K562 (cell line): ENCODE results near the gene CHMP3. TPM values are rescaled to one million over a fixed set of nuclear protein-coding genes. Genes with fewer than 3 reads are reported as not detected.
"Not testable (repeated sequence)": the region's sequence is repeated elsewhere in the genome, so short reads cannot be mapped to it uniquely, and the experiment has no call there.

Experiments used
- ATAC-seq: fragments of 200-7000 bp; cut with Tn5 transposase; 3 replicates; pipeline ENCODE4 v1.9.1; 2020; ENCODE audit warnings: moderate library complexity
- BruUV-seq: library from RNA; stranded (reverse); fragments of 400-500 nt; replicated peaks from 2 replicates; lab custom pipeline; 2021; lab: Mats Ljungman, UMichigan
- CTCF ChIA-PET: fragments of 300-600 bp; formaldehyde crosslinking; extraction: SDS; loops from one replicate; lab custom pipeline; 2021; ENCODE audit warnings: low intra/inter-chr PET ratio; lab: Yijun Ruan, JAX
- POLR2A ChIA-PET: fragments of 300-600, 350-650 bp; sonication (Branson Sonifier 250); formaldehyde crosslinking; extraction: SDS; loops from one replicate; lab custom pipeline; 2021; ENCODE audit warnings: antibody characterized with exemption, inconsistent platforms; lab: Yijun Ruan, JAX
- DNase-seq, 4 experiments: peaks; one replicate each; pipeline versions ENCODE4 v3.0.0 to v3.0.0-alpha.2; 2011 to 2018; ENCODE audit warnings: low spot score in 3 of 4, mixed read lengths in 3 of 4; ENCODE audit errors: extremely low read depth in 1 of 4
- FAIRE-seq: peaks from 2 replicates; lab custom pipeline; 2011; peaks lifted over from hg19 to GRCh38; lab: Jason Lieb, UNC
- H2AFZ ChIP-seq: 2 replicates; pipeline ENCODE4 v1.6.0; 2011; ENCODE audit warnings: low read depth, low read length, control low read depth, inconsistent platforms
- H3K27ac ChIP-seq: fragments of 200-600 bp; 3 replicates; pipeline ENCODE4 v1.8.0; 2011; ENCODE audit warnings: low read depth, mild to moderate bottlenecking, control low read depth, inconsistent platforms, low read length, moderate library complexity, mixed read lengths; ENCODE audit errors: extremely low read depth
- H3K27me3 ChIP-seq, 2 experiments: fragments of 300-600 bp in 1 of 2; 2 replicates in 1 of 2; 3 replicates in 1 of 2; pipeline versions ENCODE4 v1.6.0 to v1.8.0; 2011; ENCODE audit warnings: inconsistent platforms in 2 of 2, low read length in 2 of 2, mild to moderate bottlenecking in 1 of 2, mixed read lengths in 1 of 2, moderate library complexity in 1 of 2; ENCODE audit not compliant: control insufficient read depth in 2 of 2, insufficient read depth in 2 of 2
- H3K36me3 ChIP-seq: fragments of 300-600 bp; 3 replicates; pipeline ENCODE4 v1.8.0; 2011; ENCODE audit warnings: mild to moderate bottlenecking, low read length, inconsistent platforms; ENCODE audit not compliant: control insufficient read depth, insufficient read depth
- H3K4me1 ChIP-seq, 2 experiments: fragments of 200-600 bp in 1 of 2; replicated peaks in 1 of 2; 2 replicates in 1 of 2; 3 replicates in 1 of 2; pipeline versions ENCODE4 v1.5.1 to v1.8.0; 2011; ENCODE audit warnings: inconsistent platforms in 2 of 2, low read length in 2 of 2, mild to moderate bottlenecking in 1 of 2, mixed read lengths in 1 of 2, moderate library complexity in 1 of 2; ENCODE audit not compliant: control insufficient read depth in 2 of 2, insufficient read depth in 2 of 2
- H3K4me2 ChIP-seq: 2 replicates; pipeline ENCODE4 v1.6.1; 2011; ENCODE audit warnings: low read length, control low read depth, inconsistent platforms, mixed read lengths; ENCODE audit not compliant: insufficient read depth
- H3K4me3 ChIP-seq: fragments of 200-600 bp; sonication (generic), shearing (Covaris generic); 2 replicates; pipeline ENCODE4 v1.5.1; 2016; ENCODE audit warnings: control low read depth, inconsistent platforms
- H3K79me2 ChIP-seq: fragments of 200-600 bp; 3 replicates; pipeline ENCODE4 v1.8.0; 2011; ENCODE audit warnings: low read length, inconsistent platforms; ENCODE audit not compliant: control insufficient read depth, insufficient read depth
- H3K9ac ChIP-seq, 2 experiments: 2 replicates each; pipeline versions ENCODE4 v1.6.0 to v1.6.1; 2011; ENCODE audit warnings: low read depth in 2 of 2, low read length in 2 of 2, control low read depth in 1 of 2, inconsistent platforms in 1 of 2, mild to moderate bottlenecking in 1 of 2, mixed read lengths in 1 of 2; ENCODE audit not compliant: insufficient read depth in 1 of 2
- H3K9me1 ChIP-seq: one replicate; pipeline ENCODE4 v1.6.0; 2011; ENCODE audit warnings: inconsistent platforms, mild to moderate bottlenecking, low read length, moderate library complexity; ENCODE audit not compliant: control insufficient read depth, insufficient read depth
- H3K9me3 ChIP-seq: replicated peaks from 2 replicates; pipeline ENCODE4 v1.5.1; 2011; ENCODE audit warnings: low read depth, low read length, inconsistent platforms; ENCODE audit not compliant: control insufficient read depth, insufficient read depth
- H4K20me1 ChIP-seq: replicated peaks from 2 replicates; pipeline ENCODE4 v1.6.1; 2011; ENCODE audit warnings: low read length, inconsistent platforms, mixed read lengths; ENCODE audit not compliant: control insufficient read depth, insufficient read depth
- FOXJ2 ChIP-seq: fragments of 200-800 bp; sonication (Bioruptor generic); IDR thresholded peaks from 2 replicates; pipeline ENCODE4 v1.6.1; 2016; ENCODE audit warnings: missing genetic modification characterization, missing compliant biosample characterization
- HDAC2 ChIP-seq: fragments of 450-650 bp; IDR thresholded peaks from 2 replicates; pipeline ENCODE4 v1.6.1; 2016; ENCODE audit warnings: mild to moderate bottlenecking
- JUN ChIP-seq, 2 experiments: sonication (generic) in 1 of 2; formaldehyde crosslinking in 1 of 2; IDR thresholded peaks; 2 replicates each; pipeline versions ENCODE4 v1.6.1 to v1.8.0; 2012 to 2022; ENCODE audit warnings: borderline replicate concordance in 2 of 2, mild to moderate bottlenecking in 2 of 2, improper control_type of control experiment in 1 of 2, low read depth in 1 of 2, low read length in 1 of 2, missing genetic modification reagents in 1 of 2
- KDM1A ChIP-seq, 2 experiments: fragments of 450-650 bp; IDR thresholded peaks; 2 replicates each; pipeline ENCODE4 v1.6.1; 2016; ENCODE audit warnings: mild to moderate bottlenecking in 2 of 2
- NFYB ChIP-seq: IDR thresholded peaks from 2 replicates; pipeline ENCODE4 v1.6.1; 2011; ENCODE audit warnings: mild to moderate bottlenecking, moderate library complexity; ENCODE audit not compliant: insufficient read length; ENCODE audit errors: extremely low read depth
- POLR2AphosphoS2 ChIP-seq: IDR thresholded peaks from 2 replicates; pipeline ENCODE4 v1.6.1; 2012; ENCODE audit warnings: low read length, improper control_type of control experiment
- ZNF146 ChIP-seq: IDR thresholded peaks from one replicate; pipeline ENCODE4 v1.6.1; 2018; ENCODE audit warnings: missing compliant biosample characterization; ENCODE audit not compliant: unreplicated experiment
- ZNF316 ChIP-seq: fragments of 450-650 bp; IDR thresholded peaks from 2 replicates; pipeline ENCODE4 v1.6.1; 2016
- ZNF584 ChIP-seq: fragments of 200-800 bp; sonication (Bioruptor generic); IDR thresholded peaks from 2 replicates; pipeline ENCODE4 v1.6.1; 2016; ENCODE audit warnings: low read depth, mild to moderate bottlenecking, missing genetic modification characterization, missing compliant biosample characterization
- WGBS: fragments of 100-300 bp; shearing (Covaris generic); methylation state at CpG from one replicate; pipeline ENCODE4 v1.1.6; 2016; ENCODE audit warnings: low coverage, mixed read lengths; ENCODE audit not compliant: insufficient coverage; ENCODE audit errors: missing lambda C conversion rate; 5-methylcytosine and 5-hydroxymethylcytosine counted together
- in situ Hi-C: fragments of 300-500 bp; cut with MboI; formaldehyde crosslinking; loops from 4 replicates; pipeline ENCODE4 v1.15.0; 2018; ENCODE audit warnings: inconsistent platforms, mixed read lengths
- intact Hi-C: fragments of 100-400 bp; cut with micrococcal nuclease; formaldehyde crosslinking; loops from 2 replicates; pipeline ENCODE4 v1.14.2; 2022
- polyA plus RNA-seq, 8 experiments: library from polyadenylated mRNA; depleted of rRNA in 4 of 8; stranded (reverse) in 5 of 8; unstranded in 3 of 8; fragments of >200 nt; fragmentation: Nextera tagmentation in 2 of 8; fragmentation: Illumina TruSeq in 1 of 8; extraction: Ambion mirVana in 2 of 8; extraction: Trizol in 1 of 8; gene quantifications; 2 replicates each; pipeline versions ENCODE4 v1.2.1 to v1.2.3, GENCODE V29; 2011 to 2014; ENCODE audit warnings: inconsistent platforms in 1 of 8, missing spikeins in 1 of 8
- total RNA-seq, 7 experiments: library from RNA; depleted of rRNA in 6 of 7; stranded (reverse); fragments of >200 nt in 6 of 7; fragmentation: Illumina TruSeq in 2 of 7; extraction: Trizol in 2 of 7; gene quantifications; 2 replicates each; pipeline versions ENCODE4 v1.2.1 to v1.2.3, GENCODE V29; 2011 to 2021; ENCODE audit warnings: low replicate concordance in 1 of 7
- TF ChIP-seq, protein P1 (sequence below): fragments of 450-650 bp; formaldehyde crosslinking; IDR thresholded peaks from 2 replicates; pipeline ENCODE4 v1.4.0; 2020; ENCODE audit warnings: mild to moderate bottlenecking, mixed read lengths
- TF ChIP-seq, protein P2 (sequence below): fragments of 450-650 bp; formaldehyde crosslinking; IDR thresholded peaks from 2 replicates; pipeline ENCODE4 v1.4.0; 2022; ENCODE audit warnings: missing genetic modification characterization

CHMP3 gene
- total and polyA plus RNA-seq, 9 of the 15 experiments (the other 6 are each of a cell fraction or from before 2014, with no cell fraction given) = 20.6 to 52.5 (median 31.7) TPM

DNA sequence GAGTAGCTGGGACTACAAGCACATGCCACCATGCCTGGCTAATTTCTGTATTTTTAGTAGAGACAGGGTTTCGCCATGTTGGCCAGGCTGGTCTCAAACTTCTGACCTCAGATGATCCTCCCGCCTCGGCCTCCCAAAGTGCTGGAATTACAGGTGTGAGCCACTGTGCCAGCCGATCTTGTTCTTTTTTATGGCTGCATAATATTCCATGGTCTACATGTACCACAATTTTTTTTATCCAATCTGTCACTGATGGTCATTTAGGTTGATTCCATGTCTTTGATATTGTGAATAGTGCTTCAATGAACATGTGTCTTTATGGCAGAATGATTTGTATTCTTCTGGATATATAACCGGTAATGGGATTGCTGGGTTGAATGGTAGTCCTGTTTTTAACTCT is 26.5 kb upstream of the CHMP3 start:
- H3K4me3 ChIP-seq, H3K36me3 ChIP-seq, H4K20me1 ChIP-seq, H2AFZ ChIP-seq, H3K27ac ChIP-seq, intact Hi-C loops, in situ Hi-C loops, H3K9me3 ChIP-seq, DNase-seq, CTCF ChIA-PET, ATAC-seq, H3K4me1 ChIP-seq, H3K79me2 ChIP-seq, H3K4me2 ChIP-seq, H3K9me1 ChIP-seq, BruUV-seq, H3K27me3 ChIP-seq, FAIRE-seq, H3K9ac ChIP-seq: not testable (repeated sequence)
- TF ChIP-seq KDM1A (IDR thresholded peaks at IDR 0.05) (0 out of 4 replicates have a peak, but pooled peaks of 1 of the 2 experiments have one; percentile 25), ZNF146 (CRISPR knock-in tag) (peak; percentile 79)
- POLR2A ChIA-PET = interaction anchor here (1.6 kb wide), 1 partner anchor 19 kb away, joined by 5 read pairs; no protein-coding TSS in a partner anchor
- WGBS = 17% methylated on average over 5 of the region's 5 CpGs

DNA sequence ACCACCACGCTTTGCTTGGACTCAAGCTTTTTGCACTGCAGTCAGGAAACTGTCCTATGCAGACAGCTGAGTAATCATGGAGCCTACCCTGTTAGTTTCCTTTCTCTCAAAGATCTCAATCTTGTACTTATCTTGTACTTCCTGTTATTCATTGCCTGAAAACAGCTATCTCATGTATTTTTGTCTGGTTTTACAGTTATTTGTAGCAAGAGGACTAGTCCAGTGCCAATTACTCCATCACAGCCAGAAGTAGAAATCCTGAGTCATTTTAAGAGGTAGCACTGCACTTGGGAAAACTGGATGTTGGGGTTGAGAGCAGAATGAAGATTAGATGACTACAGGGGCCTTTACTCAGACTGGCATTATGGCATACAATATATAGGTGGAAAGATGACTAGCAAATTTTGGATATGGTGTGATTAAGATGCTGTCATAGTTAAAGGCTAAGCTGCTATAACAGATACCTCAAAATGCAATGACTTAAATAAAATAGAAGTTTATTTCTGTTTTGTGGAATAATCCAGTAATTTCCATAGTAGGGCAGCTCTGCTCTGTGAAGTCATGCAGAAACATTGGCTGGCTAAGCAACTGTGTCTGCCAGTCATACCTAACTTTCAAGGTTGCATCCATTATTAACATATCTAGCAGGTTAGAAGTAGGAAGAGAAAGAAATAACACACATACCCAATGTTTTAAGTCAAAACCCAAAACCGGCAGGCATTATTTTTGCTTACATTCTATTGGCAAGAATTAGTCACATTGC is 21.1 kb upstream of the CHMP3 start:
- no peaks in the 10 kb centered on the region for H4K20me1 ChIP-seq
- DNase-seq (peak in 2 of 4 experiments; percentile 20 to 22), FAIRE-seq (peak; percentile 48), ATAC-seq (peak; percentile 83)
- peak overlapping the region; percentile 51 for H3K27ac ChIP-seq
- peak overlapping the region; percentile 60 for H2AFZ ChIP-seq
- H3K79me2 ChIP-seq = no peaks in the 10 kb centered on the region
- H3K36me3 ChIP-seq = no peaks in the 10 kb centered on the region
- no peaks in the 10 kb centered on the region for H3K9me3 ChIP-seq
- in situ Hi-C loops = no loop called here
- peak overlapping the region; percentile 9; the same call in 1 of the 2 replicates for H3K4me2 ChIP-seq
- H3K4me3 ChIP-seq = no peak overlapping the region
- ChIA-PET CTCF (no interaction called here), POLR2A (interaction anchor here (1.2 to 1.5 kb wide), 5 partner anchors 9 to 45 kb away, joined by 3 to 7 read pairs (median 3); partner anchors contain the start of gene CHMP3)
- H3K4me1 ChIP-seq = peaks cover 0 to 12% of the 10 kb centered on the region in 2 experiments; a peak in 2 of 5 replicates
- no peaks in the 10 kb centered on the region for H3K27me3 ChIP-seq
- H3K9ac ChIP-seq = no peak overlapping the region
- no TSS peak for BruUV-seq
- intact Hi-C loops = no loop called here
- no peaks in the 10 kb centered on the region for H3K9me1 ChIP-seq
- WGBS = 9% methylated on average over 2 of the region's 2 CpGs
- TF ChIP-seq FOXJ2 (peak; percentile 61), ZNF316 (peak; percentile 74), JUN (IDR thresholded peaks at IDR 0.05; ENCODE audit: borderline replicate concordance, low read depth, low read length) (0 out of 2 replicates have a peak, but pooled peaks have one; percentile 51), JUN (CRISPR knock-in tag; IDR thresholded peaks at IDR 0.05; ENCODE audit: borderline replicate concordance) (no peak), ZNF584 (0 out of 2 replicates have a peak, but pooled peaks have one; percentile 52), HDAC2 (peak; percentile 46; the same call in 1 of the 2 replicates), NFYB (no peak), POLR2AphosphoS2 (no peak)
- TF ChIP-seq, protein P1, sequence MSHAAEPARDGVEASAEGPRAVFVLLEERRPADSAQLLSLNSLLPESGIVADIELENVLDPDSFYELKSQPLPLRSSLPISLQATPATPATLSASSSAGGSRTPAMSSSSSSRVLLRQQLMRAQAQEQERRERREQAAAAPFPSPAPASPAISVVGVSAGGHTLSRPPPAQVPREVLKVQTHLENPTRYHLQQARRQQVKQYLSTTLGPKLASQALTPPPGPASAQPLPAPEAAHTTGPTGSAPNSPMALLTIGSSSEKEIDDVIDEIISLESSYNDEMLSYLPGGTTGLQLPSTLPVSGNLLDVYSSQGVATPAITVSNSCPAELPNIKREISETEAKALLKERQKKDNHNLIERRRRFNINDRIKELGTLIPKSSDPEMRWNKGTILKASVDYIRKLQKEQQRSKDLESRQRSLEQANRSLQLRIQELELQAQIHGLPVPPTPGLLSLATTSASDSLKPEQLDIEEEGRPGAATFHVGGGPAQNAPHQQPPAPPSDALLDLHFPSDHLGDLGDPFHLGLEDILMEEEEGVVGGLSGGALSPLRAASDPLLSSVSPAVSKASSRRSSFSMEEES (CRISPR knock-in tag) = no peak
- TF ChIP-seq, protein P2, sequence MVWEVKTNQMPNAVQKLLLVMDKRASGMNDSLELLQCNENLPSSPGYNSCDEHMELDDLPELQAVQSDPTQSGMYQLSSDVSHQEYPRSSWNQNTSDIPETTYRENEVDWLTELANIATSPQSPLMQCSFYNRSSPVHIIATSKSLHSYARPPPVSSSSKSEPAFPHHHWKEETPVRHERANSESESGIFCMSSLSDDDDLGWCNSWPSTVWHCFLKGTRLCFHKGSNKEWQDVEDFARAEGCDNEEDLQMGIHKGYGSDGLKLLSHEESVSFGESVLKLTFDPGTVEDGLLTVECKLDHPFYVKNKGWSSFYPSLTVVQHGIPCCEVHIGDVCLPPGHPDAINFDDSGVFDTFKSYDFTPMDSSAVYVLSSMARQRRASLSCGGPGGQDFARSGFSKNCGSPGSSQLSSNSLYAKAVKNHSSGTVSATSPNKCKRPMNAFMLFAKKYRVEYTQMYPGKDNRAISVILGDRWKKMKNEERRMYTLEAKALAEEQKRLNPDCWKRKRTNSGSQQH (CRISPR knock-in tag) = no peak
